HG03108 (cell line): ENCODE measurements around the gene PEDS1.
"Not testable (repeated sequence)": the region's sequence is repeated elsewhere in the genome, so short reads cannot be mapped to it uniquely, and the experiment has no call there.

ENCODE experiments used
- ATAC-seq: cut with Tn5 transposase; IDR thresholded peaks from one replicate; pipeline ENCODE4 v1.9.1; 2021; ENCODE audit warnings: moderate library complexity; ENCODE audit not compliant: unreplicated experiment

PEDS1 gene

GRCh38 chr20:50190251-50191064 is 36.9 kb upstream of the PEDS1 start, which contains the start of gene CEBPB:
TSS of gene CEBPB (plus strand) at chr20:50190830. CDS start at chr20:50191034, 204 bp downstream.
- ATAC-seq: peak; percentile 34

DNA sequence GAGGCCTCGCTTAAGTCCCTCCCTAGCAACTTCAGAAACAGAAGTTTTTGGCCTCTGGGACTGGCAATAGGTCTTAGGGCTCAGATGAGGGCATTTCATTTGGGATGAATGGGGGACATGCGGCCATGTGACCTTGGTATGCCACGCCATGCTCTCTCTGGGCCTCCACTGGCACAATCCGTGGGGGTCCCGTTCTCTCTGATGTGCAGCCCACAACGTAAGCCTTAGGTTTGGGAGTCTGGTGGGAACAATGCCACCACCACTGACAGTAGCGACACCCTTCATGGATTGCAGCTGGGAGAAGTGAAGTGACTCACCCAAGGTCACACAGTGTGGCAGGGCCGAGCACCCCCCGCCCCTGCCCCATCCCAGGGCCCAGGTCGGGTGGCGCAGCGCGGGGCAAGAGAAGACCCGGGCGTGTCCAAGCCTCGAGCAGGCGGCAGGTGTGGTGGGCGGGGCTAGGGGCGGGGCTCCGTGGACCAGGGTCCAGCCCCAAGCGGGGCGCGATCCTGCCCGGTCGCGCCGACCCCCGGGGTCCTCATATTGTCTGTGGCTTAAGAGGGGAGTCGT is 36.2 kb upstream of the PEDS1 start:
- no peak for ATAC-seq

- ATAC-seq: no peak
Observed at GRCh38 chr20:50188879-50189680, 35.6 kb upstream of the PEDS1 start.

GRCh38 chr20:50188287-50188688 is 34.8 kb upstream of the PEDS1 start:
- ATAC-seq: no peak

DNA sequence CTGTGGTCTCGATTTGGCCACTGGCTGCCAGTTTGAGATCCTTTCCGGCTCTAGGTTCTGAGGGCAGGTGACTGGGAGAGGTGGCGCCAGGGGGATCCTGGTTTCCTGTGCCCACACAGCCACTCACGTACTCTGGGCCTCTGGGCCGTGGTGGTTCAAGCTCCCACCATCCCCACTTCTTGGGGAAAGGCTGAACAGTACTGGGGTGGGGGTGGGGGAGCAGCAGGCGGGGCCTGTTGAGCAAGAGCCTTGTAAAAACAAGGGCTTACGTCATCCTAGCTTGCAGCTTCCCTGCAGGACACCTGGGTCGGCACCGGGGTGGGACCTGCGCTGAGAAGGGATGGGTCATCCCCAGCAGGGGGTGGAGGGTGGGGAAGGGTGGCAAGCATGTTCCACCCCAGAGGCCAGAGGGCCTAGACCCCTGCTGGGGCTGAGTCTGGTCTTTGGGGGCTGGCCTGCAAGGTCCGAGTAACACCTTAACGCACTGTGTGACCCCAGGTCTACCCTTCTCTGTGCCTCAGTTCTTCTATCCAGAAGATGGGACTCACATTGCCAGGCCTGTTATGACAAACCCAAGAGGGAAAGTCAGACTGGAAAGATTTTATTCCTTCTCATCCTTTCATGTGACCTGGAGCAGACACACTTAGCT is 34.0 kb upstream of the PEDS1 start:
- ATAC-seq: no peak

GRCh38 chr20:50186987-50187402 is 33.5 kb upstream of the PEDS1 start:
- ATAC-seq: no peak

DNA sequence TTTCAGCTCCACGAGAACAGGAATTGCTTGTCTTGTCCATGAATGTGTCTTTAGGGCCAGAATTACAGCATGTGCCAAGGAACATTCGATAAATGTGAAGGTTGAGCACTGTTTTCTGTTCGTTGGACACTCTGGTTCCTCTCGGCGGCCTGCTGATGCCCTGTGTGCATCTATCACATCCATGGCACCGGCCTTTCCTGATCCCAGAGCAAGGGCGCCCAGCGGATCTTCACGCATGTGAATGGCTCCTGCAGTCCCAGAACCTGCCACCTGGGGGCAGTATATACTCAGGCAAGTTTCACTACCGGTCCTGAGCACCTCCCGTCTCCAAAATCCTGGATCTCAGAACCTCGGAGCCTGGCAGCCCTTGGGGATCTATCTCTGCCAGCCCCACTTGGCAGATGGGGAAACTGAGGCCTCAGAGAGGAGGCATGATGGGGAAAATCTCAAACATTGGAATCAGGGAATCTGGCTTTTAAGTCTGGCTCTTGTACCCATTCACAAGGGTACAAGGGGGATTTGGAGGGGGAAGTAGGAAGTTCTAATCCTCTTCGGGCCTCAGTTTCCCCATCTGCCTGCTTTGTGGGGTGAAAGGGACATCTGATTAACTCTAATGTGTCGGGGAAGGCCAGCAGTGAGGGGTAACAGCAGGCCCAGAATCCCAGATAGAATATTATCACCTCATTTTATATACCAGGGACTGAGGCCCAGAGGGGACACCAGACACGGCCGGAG is 32.8 kb upstream of the PEDS1 start:
- no peak for ATAC-seq

DNA sequence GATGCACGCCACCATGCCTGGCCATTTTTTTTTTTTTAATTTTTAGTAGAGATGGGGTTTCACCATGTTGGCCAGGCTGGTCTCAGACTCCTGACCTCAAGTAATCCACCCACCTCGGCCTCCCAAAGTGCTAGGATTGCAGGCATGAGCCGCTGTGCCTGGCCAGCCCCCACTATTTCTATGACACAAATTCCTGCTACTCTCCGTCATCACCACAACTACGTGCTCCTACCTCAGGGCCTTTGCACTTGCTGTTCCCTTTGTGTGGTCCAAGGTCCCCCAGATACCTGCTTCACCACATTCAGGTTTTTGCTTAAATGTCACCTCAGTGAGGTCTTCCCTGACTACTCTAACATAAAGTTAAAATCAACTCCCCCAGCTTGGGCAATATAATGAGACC is 31.9 kb upstream of the PEDS1 start:
- no peak for ATAC-seq

DNA sequence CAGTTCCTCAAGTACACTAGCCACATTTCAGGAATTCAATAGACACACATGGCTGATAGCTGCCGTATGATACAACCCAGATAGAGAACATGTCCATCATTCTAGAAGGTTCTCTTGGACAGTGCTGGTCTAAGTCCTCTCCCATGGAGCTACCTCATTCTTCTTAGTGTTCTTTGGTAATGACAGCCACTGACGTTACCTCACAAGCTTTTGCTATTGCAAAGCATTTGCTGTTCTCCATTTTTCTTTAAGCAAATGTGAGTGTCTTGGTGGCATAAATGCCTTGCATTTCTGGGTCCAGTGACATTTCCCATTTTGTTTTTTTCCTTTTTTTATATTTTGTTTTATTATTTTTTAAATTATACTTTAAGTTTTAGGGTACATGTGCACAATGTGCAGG is 28.8 kb upstream of the PEDS1 start:
- no peak for ATAC-seq

GRCh38 chr20:50181344-50181743 is 27.8 kb upstream of the PEDS1 start:
- ATAC-seq: no peak

DNA sequence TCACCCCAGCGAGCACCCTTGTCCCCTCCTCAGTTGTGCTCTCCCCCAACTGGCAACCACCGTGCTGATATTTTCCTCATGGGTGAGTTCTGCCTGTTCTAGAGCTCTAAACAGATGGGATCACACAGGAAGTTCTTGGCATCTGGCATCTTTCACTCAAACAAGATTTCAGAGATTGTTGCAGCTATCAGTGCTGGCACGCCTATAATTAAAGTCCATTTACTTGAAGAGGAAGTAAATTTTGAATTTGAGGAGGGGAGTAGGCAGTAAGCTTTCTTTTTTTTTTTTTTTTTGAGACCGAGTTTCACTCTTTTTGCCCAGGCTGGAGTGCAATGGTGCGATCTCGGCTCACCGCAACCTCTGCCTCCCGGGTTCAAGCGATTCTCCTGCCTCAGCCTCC is 25.1 kb upstream of the PEDS1 start:
- ATAC-seq: not testable (repeated sequence)

DNA sequence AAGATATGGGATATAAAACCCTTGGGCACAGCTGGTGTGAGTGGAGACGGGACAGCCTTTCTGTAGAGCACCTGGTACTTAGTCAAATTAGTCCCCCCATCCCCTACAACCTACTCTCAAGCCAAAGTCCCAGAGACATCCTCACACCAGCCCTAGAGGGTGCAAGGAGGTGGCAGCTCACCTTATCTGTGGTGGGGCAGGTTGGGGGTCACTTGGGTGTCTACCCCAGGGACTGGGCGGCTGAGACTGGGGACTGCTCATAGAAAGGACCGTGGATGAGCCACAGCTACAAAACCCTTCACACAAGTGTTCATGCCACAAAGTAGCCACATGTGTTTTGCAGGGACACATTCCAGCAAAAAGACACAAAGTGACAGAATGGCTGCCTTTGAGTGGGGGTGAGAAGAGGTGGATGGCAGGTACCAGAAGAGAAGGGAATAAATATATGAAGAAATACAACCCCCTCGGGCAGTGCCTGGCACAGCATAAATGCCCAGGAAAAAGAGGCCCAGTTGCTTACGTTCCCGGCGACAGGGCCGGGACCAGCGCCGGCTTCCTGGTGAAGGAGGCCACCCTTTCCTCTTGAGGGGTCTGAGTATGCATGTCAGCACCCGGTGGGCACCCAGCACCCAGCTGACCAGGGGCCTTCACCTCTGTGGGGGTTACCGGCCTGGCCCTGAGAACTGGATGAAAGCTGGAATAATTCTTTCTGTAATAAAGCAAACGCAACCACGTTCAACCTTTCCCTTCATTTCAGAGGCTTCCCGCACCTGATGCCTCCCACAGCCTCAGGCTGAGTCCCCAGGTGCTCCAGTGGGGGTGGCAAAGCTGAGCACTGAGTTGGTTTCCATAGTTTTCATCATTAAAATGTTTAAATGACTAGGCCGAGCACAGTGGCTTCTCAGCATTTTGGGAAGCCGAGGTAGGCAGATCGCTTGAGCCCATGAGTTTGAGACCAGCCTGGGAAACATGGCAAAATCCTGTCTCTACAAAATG is 22.7 kb upstream of the PEDS1 start:
- no peak for ATAC-seq

DNA sequence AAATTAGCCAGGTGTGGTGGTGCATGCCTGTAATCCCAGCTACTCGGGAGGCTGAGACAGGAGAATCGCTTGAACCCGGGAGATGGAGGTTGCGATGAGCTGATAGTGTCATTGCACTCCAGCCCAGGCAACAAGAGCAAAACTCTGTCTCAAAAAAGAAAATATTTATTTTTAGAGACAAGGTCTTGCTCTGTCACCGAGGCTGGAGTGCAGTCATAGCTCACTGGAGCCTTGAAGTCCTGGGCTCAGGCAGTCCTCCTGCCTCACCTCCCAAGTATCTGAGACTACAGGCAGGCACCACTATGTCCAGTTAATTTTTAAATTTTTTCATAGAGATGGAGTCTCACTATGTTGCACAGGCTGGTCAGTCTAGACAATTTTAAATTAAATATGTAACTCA is 20.9 kb upstream of the PEDS1 start:
- no peak for ATAC-seq

DNA sequence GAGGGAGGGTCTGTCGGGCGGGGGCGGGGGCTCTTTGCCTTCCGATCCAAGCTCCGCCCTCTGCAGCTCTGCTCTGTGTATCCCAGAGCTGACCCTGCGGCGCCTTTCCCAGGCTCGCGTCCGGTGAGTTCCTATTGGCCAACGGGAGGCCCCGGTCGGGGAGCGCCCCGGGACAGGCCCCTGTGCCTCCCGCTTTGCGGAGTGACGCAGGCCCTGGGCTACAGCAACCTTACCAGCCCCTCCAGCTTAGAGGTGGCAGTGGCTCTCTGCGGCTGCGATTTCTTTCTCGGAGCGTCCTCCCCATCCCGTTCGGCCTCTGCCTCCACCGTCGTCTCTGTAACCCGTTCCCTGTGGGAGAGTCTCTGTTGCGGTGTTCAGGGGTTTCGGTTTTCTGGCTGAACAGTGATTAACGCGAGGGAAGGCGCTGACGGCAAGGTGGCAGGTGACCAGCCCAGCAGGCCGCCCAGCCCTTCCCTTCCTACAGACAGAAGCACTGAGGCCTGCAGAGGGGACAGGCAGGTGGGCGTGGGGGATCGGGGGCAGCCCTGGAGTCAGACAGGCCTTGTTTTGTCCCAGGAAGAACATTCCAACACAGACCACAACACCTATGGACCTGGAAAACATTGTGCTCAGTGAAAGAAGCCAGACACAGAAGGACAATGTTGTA is 19.0 kb upstream of the PEDS1 start:
- no peak for ATAC-seq

DNA sequence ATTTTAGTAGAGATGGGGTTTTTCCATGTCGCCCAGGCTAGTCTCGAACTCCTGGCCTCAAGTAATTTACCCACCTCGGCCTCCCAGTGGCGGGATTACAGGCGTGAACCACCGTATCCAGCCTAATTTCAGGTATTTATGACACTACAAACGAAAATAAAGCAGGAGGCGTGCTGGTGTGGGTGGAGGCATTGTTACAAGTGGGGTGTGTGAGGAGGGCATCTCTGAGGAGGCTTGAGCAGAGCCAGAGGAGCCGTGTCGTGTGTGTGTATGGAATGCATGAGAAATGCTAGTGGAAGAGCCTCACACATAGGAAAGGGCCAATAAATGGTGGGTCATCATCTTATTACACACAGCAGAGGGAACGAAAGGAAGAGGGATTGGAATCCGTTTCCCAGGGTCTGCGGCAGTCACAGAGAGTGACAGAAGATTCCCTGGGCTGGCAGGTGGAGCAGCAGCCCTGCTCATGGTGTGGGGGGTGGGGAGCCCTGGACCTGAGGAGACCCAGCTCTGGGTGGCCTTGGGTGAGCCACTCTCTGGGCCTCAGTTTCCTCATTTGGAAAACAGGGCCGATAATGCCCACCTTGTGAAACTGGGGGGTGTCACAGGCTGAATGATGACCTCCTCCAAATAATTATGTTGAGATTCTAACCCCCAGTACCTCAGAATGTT is 17.2 kb upstream of the PEDS1 start:
- no peak for ATAC-seq

GRCh38 chr20:50169329-50169823 is 15.9 kb upstream of the PEDS1 start:
- ATAC-seq: no peak

GRCh38 chr20:50165684-50166554 is 12.4 kb upstream of the PEDS1 start:
- peak; percentile 92 for ATAC-seq
